Right ventricle myocardium inferior (tissue), 1 donor: ENCODE measurements around the gene ZMYND11. TPM values are rescaled to one million over a fixed set of nuclear protein-coding genes. Genes with fewer than 3 reads are reported as not detected.
"Not testable (repeated sequence)": the region's sequence is repeated elsewhere in the genome, so short reads cannot be mapped to it uniquely, and the experiment has no call there.

Experiments used
- ATAC-seq: fragments of 200-7000 bp; cut with Tn5 transposase; one replicate; pipeline ENCODE4 v1.9.1; 2020; ENCODE audit warnings: mild to moderate bottlenecking, moderate library complexity
- DNase-seq: peaks from one replicate; pipeline ENCODE4 v3.0.0; 2021; ENCODE audit errors: missing footprints
- intact Hi-C: fragments of 100-400 bp; cut with DNase I; formaldehyde crosslinking; loops from one replicate; pipeline ENCODE4 v1.11.0; 2022
- total RNA-seq: library from RNA; stranded (reverse); fragmentation: NEBNext Ultra II Directional; extraction: Animal tissue kit (Norgen Biotek cat#: 25700); gene quantifications from one replicate; pipeline ENCODE4 v1.2.1, GENCODE V29; 2021
- donor health status: DM: no; HTN: yes; CAD: no; lungs with severe emphysema.

Gene ZMYND11
- total RNA-seq, 1 donor from 2014 or later, result 68.3 TPM

DNA sequence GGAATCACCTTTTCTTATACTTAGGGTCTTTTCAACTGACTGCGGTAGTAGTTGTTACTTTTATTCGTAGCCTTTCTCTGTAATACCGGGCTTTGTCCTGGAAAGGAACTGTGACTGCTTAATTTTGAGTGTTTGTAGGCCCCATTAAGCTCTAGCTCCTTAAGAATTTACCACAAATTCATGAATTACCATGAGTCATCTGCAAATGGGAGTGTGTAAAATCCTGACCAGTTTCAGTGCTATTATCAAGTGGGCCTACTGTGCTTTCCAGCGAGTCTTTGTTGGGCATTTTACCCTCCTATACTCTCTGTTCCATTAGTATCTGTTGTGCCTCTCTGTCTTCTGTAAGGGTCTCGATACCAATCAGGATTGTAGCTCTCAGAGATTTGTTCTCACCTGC, 49.7 kb downstream of the ZMYND11 start:
- DNase-seq, result no peak
- intact Hi-C loops, result no loop called here
- no peak for ATAC-seq

DNA sequence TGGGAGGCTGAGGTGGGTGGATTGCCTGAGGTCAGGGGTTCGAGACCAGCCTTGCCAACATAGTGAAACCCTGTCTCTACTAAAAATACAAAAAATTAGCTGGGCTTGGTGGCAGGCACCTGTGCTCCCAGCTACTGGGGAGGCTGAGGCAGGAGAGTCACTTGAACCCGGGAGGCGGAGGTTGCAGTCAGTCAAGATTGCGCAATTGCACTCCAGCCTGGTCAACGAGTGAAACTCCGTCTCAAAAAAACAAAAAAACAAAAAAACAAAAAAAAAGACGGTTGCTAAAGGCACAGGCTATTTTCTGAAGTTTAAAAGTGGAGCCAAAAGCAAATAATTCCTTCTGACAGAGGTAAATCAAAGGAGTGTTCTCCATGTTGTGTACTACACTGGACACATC, 50.3 kb downstream of the ZMYND11 start:
- intact Hi-C loops, ATAC-seq, DNase-seq: not testable (repeated sequence)

DNA sequence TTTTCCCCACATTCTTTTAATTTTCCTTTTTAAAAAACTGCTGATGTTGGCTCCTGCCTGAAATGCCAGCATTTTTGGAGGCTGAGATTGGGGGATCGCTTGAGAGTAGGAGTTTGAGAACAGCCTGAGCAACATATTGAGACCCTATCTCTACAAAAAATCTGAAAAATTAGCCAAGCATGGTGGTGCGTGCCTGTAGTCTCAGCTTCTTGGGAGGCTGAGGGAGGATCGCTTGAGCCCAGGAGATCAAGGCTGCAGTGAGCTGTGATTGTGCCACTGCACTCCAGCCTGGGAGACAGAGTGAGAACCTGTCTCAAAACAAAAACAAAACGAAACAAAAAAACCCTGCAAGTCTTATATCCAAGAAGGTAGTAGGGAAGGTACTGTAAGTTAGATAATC, 51.7 kb downstream of the ZMYND11 start:
- intact Hi-C loops, result no loop called here
- DNase-seq (no peak), ATAC-seq (no peak)

DNA sequence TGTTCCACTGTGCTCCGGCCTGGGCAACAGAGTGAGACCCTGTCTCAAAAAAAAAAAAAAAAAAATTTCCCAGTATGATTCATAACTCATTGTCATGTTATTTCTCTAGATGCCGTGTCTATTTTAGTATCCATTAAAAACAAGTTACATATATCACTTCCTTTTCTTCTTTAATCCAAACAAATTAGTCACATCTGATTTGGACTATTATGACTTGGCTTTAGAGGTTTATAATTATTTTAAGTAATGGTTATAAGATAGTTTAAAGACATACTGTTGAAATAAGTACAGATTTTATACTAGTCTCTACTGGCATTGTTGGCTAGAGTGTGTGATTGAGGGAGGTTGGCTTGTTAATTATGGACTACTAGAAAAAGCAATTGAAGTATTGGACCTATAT, 53.3 kb downstream of the ZMYND11 start:
- intact Hi-C loops, result no loop called here
- no peak for ATAC-seq
- no peak for DNase-seq

DNA sequence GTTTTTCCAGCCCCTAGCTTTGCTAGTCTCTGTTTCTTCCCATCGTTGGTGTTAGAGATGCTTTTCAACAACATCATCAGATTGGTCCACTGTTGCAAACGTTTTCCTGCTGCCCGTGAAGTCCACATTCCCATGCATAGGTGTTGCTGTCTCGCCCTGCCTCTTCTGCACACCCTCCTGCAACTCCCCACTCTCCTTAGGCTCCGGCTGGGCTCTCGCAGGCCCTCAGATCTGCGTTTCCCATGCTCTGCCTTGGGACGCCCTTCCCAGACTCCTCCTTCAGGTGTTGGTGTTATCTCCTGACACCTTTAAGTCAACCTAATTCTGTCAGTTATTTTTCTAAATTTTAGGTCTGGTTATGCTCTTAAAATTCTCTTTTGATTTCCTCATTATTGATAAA, 55.0 kb downstream of the ZMYND11 start:
- intact Hi-C loops, result no loop called here

DNA sequence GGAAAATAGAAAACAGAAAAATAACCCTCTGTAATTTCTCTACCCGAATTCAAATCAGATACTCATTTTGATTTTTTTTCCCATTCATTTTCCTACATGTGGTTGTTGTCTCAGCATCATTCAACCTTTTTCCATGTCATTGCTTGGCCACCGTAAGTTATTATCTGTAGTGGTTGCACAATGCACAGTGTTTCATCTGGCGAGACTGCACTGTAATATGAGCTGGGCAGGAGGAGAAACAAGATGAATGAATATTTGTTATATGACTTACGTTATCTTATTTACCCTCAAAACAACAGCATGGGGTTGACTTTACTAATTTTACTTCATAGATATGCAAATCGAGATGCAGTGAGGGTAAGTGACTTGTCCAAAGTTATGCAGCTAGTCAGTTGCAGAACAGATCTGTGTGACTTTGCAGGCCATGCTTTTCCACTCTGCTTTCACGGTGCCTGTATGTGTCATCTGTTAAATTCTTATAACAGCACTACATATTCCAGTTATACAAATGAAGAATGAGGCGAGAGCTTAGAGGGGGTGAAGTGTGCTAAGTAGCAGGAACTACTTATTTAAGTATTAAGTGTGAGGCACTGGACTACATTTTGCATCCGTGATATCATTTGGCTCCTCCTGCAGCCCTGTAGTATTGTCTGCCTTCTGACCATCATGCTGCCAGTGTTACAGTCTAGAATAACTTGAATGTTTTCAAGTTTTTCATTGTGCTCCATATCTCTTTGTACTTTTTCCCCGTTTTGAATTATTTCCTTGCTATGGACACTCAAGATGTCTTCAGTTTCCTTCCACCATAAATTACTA, 56.7 kb downstream of the ZMYND11 start:
- ATAC-seq (peak; percentile 93), DNase-seq (no peak)
- intact Hi-C loops, result no loop called here

More for the DNA sequence above, 55.0 kb downstream of the ZMYND11 start:
- DNase-seq (no peak), ATAC-seq (no peak)

DNA sequence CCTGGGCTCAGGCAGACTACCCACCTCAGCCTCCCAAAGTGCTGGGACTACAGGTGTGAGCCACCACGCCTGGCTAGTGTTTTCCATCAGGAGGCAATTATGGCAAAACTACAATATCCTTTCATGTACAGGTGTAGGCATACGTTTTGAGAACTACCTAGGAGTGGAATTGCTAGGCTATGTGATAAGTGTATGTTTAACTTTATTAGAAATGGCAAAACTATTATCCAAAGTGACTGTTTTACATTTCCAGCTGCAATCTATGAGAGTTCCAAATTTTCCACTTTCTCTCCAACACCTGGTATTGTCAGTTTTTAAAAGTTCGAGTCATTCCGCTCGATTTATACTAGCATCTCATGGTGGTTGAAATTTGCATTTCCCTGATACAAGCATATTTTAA, 59.0 kb downstream of the ZMYND11 start:
- ATAC-seq, result no peak
- intact Hi-C loops, result no loop called here
- DNase-seq, result no peak

DNA sequence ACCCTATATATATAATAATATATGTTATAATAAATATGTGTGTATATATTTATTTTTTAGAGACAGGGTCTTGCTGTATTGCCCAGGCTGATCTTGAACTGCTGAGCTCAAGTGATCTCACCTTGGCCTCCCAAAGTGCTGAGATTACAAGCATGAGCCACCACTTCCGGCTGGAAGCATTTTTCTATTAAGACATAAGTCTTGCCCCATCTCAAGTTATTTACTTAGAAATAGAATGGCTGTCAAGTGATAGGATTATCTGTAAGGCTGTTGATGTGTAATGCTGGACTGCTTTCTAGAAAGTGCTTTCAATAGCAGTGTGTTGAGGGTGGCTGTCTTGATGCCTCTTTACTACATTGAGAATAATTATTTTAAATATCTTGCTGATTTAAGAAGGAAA, 65.2 kb downstream of the ZMYND11 start:
- DNase-seq (no peak), ATAC-seq (no peak)
- intact Hi-C loops, result no loop called here

DNA sequence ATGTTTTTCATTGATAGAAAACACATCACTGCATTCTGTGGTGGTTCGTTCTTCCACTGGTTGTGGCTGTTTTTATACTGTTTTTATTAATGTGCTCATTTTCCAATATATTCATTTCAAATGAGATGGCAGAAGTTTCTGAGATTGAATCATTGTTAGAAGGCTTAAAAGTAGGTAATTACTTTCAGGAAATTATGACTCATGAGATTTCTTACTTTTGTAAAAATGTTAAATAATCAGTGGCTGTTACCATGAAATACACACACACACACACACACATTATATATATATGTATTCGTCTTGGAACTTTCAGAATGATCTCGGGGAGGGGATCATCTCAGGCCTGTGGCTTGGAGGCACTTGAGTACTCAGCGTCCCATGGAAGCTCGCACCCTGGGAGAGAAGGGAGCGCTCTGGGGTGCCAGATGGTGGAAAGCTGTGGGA, 66.1 kb downstream of the ZMYND11 start:
- intact Hi-C loops, result no loop called here
- no peak for ATAC-seq
- no peak for DNase-seq

DNA sequence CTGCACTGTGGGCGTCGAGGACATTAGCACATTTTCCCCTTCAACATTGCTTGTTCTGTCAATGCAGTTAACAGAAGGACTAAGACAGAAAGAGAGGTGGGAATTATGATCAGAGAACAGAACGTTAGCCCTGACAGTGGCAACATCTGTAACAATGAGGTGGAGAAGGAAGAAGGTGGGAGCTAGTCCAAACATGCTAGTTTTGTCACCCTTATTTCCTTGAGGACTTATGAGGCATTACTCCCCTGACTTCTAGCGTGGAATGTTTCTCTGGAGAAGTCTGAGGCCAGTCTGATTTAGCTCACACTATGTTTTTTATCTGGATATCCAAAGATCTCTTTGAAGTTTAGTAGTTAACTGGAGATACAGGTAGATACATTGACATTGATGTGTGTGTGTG, 73.4 kb downstream of the ZMYND11 start:
- DNase-seq, result no peak
- intact Hi-C loops, result no loop called here
- no peak for ATAC-seq

DNA sequence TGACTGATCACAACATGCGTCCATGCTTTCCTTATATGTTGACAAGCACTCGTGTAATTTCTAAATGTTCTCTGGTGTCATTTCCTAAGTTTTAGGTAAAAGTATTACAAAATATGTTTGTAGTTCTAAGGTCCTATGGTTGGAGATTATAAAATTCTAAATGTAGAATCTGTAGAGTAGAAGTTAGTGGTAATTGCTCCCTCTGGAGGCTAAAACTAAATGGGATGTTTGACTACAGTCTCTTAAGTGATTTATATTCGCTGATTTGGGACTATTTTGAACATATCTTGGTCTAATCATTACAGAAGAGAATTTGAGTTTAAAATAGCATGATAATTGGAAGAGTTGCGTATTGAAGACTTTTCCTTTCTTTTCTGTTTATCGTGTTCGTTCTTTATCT, 74.1 kb downstream of the ZMYND11 start:
- DNase-seq (no peak), ATAC-seq (no peak)
- intact Hi-C loops, result no loop called here

DNA sequence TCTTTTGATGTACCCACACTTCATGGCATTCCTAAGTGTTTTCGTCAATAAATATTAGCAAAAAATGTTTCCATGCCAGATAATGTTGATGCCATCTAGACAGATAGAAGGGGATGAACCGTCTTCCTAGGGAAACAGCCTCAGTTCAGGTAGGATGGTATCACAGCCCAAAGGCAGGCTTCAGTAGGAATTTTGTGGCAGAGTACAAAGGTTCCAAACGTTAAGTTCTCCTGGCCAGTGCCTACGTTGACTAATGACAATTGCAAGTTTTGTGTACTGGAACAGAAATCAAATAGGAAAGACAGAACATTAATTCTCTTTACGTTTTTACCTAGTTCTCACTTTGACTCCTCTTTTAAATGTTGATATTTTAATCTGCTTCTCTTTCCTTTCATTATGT, 75.0 kb downstream of the ZMYND11 start:
- ATAC-seq, result no peak
- intact Hi-C loops, result no loop called here
- DNase-seq, result no peak

DNA sequence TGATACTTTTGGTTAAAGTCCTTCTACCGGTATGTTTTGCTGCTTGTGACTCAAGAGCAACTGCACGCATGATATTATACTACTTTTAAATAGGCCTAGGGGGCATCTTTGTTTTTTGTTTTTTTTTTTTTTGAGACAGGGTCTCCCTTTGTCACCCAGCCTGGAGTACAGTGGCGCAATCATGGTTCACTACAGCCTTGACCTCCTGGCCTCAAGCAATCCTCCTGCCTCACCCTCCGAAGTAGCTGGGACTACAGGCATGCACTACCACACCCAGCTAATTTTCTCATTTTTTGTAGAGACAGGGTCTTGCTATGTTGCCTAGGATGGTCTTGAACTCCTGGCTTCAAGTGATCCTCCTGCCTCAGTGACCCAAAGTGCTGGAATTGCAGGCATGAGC, 80.2 kb downstream of the ZMYND11 start:
- intact Hi-C loops, result no loop called here
- ATAC-seq, result no peak
- DNase-seq, result no peak

DNA sequence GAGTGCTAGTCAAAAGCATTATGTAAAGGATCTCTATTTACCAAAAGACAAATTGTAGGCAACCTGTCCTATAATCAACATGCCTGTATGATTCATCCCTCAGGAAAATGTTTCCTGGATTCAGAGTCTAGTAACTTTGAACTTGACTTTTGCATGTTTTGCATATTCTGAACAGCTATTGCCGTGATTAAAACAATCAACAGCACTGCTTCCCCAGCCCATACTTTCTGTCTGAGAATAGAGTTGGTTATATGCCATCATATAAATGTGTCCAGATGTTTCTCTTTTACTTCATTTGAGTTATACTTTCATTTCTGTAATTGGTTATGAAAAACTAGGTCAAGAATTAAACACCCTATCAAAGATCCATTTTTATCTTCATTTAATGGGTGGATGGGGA, 83.5 kb downstream of the ZMYND11 start:
- intact Hi-C loops, result no loop called here
- DNase-seq (no peak), ATAC-seq (no peak)

DNA sequence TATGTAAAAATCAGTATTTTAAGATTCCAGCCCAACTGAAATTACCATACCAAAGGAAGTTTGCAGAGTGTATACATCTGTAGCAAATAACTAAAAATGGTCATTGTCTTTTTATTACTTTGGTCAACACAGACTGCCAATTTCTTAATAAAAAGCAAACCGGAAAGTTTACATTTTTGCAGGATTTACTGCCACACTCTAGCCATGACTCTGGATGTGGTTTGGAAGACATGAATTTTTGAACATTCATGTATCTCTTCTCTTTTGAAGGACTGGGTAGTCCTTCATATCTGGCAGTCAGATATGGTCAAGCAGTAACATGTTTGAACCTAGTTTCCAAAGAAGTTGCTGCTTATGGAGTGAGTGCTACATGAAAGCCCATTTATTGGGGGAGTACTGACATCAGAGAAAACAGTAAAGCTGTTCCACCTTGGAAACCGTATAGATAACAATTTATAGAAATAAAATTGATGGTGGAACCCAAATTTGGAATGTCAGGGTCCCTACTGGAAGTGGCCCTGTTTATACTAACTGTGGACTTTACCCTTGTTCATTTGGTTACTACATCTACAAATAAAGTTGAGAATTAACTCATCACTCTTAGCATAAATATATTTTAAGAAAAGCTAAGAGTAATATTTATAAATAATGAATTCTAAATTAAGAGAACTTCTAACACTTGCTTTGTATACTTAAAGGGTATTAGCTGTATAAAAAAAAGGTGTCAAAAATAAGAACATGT, 84.6 kb downstream of the ZMYND11 start:
- intact Hi-C loops, result no loop called here
- DNase-seq (no peak), ATAC-seq (no peak)

DNA sequence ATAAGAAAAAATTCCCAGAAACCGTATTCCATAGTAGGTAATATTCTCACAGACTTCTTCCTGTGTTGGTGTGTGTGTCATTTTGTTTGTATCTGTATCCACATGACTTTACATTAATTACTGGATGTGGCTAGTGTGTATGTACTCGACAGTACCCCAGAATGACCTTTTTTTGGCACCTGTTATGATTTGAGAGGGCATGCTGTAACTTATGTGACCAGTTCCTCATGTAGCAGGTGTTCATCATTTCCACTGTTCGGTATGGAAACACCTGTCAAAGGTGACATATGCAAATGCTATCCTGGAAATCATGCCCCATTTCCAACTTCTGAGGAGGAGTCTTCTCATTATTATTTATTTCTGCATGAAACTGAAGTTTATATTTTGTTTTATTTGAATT, 89.3 kb downstream of the ZMYND11 start:
- ATAC-seq (no peak), DNase-seq (no peak)
- intact Hi-C loops, result no loop called here

DNA sequence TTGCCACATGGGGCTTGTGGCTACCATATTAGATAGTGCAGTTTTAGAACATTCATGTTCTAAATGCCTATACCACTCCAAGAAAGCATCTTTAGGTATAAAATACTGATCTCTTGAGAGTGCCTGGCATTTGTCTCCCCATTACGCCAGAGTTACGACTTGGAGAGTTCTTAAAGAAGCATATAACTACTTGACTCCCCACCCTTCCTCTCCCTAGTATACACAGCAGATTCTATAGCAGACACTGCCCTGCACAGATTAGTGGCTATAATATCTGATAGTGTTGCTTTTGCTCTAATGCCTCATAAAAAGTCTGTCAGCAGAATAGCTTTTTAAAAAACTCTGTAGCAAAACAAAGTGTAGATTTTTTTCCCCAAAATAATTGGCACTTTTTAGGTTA, 90.8 kb downstream of the ZMYND11 start:
- ATAC-seq (no peak), DNase-seq (no peak)
- intact Hi-C loops, result no loop called here

DNA sequence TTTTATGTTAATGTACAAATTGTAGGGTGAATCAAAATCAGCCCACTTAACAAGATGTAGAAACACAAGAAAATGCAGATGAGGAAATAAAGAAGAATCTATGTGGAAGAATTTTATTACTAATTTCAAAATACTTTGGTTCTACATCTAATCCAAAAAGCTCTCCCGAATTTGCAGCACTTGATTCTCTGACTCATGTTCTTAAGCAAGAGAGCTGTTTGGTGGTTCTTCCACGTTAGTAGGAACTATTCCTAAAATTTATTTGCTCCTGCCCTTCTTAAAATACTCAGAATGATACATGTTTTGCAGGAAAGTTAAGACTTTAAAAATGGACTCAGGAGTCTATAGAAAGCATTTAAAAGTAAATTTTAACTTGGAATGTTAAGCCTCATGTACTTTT, 91.8 kb downstream of the ZMYND11 start:
- ATAC-seq (no peak), DNase-seq (no peak)
- intact Hi-C loops, result no loop called here

DNA sequence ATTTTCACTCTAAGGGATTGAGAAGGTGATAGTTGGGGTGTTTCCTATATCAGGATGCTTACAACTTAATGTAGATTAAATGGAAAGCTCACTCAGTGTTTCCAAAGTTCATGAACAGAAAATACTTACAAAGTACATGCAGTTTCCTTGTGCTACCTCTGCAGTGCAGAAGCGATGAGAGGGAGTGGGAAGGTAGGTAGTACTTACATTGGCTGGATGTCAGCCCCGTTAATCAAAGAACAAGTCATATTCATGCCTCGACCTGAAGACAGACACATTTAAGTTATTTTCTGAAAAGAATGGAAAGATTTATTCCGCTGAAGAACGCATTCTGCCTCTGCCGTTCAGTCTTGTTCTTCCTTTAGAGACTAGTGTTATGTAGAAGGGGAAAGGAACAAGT, 93.1 kb downstream of the ZMYND11 start:
- no peak for DNase-seq
- no peak for ATAC-seq
- intact Hi-C loops, result no loop called here

DNA sequence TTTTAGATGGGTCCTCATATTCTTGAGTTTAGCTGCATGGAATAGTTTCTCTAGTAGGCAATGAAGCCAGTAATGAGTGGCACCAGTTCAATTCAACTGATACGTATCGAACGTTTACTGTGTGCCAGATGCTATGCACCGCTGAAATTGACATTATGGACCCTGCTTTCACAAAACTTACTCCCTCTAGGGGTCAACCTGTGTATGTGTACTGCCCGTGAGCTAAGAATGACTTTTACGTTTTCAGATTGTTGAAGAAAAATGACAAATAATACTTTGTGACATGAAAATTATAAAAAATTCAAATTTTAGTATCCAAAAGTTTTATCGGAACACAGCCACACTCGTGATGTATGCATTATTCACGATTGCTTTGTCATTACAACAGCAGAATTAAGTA, 95.5 kb downstream of the ZMYND11 start:
- DNase-seq (no peak), ATAC-seq (no peak)
- intact Hi-C loops, result no loop called here
